NCI-H524 treated with DMSO at 0.1 percent for 48 hours (cell line): ENCODE measurements around the gene NRP1.

Source experiments
- DNase-seq: peaks from one replicate; lab custom pipeline; 2025; lab: John Stamatoyannopoulos, UW

NRP1 gene

DNA sequence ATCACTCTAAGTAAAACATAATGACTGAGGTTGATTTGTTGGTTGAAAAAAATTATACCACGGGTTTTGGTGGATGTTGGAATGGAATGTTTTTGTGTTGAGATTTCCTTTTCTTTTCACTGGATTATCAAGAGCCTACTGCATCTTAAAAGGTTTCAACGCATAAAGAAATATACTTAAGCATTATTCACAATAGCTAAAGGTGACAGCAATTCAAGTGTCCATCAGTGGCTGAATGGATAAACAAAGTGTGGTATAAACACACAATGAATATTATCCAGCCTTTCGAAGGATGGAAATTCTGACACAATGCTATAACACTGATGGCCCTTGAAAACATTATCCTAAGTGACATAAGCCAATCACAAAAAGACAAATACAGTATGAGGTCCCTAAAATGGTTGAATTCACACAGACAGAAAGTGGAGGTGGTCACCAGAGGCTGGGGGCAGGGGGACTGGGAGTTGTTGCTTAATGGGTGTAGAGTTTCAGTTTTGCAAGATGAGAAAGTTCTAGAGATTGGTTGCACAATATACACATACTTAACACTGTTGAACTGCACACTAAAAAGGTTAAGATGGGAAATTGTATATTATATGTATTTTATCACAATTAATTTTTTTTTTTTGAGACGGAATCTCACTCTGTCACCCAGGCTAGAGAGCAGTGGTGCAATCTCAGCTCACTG lies 122.3 kb downstream of the NRP1 start:
- DNase-seq, result no peak

DNA sequence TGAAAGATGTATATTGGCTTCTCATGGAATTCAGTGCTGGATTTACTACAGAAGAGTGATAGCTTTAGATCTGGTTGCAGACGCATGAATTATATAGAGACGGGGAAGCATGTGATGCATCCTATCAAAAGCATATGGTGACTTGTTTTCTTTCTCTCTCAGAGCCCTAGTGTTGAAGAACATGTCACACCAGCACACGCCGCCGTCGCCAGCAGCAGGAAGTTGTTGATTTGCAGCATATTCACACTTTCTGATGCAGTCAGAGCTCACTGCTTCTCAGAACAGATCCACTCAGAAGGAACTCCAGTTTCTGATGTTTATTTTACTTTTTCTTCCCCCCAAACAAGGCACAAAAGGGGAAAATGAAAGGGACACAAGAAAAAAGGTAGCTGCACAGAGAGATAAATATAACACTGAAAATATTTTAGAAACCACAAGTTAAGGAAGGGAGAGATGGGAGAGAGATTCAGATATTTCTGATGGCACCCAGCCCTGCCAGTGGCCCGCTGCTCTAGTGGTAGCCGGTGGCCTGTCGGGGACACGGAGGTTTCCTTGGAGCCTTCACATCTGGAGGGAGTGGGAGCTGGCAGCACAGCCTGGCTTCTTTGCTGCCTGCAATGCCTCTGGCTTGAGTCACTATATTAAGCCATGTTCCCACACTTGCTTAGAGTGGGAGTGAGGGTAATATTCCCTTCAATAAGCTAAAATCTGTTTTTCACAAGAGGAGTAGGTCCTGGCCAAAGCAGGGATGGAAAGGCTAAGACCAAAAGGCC lies 123.2 kb downstream of the NRP1 start:
- DNase-seq, result no peak

DNA sequence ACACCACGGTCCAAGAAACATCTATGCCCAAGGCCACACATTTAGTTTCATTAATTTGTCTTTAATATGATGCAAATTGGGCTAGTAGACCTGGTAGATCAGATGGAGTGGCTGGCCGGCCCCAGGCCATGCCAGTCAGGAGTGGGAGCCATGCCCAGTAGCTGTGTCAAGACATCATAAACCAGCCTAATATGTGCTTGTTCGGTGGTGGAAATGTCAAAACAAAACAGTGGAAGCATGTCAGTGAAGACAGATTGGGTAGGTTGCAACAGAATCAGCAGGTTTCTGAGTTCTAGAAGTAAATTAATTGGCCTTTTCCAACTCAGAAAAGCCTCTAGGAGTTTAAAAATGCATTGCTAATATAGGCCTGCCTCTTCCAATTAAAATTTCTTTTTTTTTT lies 124.7 kb downstream of the NRP1 start:
- no peak for DNase-seq

- DNase-seq, result no peak
These were observed 126.3 kb downstream of the NRP1 start for GRCh38 chr10:33208166-33208565.

- DNase-seq, result no peak
These were observed 130.4 kb downstream of the NRP1 start for GRCh38 chr10:33204031-33204430.

GRCh38 chr10:33201971-33202370 lies 132.5 kb downstream of the NRP1 start:
- DNase-seq, result no peak

DNA sequence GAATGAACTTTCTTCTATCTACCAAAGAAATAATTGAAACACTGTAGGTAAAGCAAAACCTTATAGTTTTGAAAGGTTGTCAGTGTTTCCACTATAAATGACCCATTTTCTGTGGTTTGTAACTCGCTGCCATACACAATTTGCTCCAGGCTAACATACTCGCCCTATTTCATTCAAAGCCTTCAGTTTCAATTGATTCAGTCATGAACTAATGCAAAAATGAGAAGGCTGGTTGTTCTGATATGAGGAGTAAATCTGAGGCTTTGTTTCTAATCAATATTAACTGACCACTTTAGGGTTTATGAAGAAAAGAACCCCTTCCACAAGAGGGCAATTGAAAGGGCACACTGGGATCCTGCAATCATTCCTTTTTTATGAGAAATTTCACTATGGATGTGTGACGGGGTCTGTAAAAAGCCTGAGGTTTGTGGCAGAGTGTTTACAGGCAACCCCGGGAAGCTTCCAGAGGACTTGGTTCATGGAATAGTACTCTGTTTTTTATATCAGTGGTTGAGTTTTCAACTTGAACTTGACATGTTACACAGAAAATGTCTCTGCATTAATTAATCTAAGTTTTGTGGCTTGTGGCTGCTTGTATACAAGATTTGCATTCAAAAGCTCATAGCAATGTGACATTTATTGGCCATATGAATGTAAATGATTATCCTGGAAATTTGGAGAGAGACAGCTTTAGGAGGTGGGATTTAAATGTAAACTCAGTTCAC lies 133.2 kb downstream of the NRP1 start:
- no peak for DNase-seq

GRCh38 chr10:33199731-33200232 lies 134.7 kb downstream of the NRP1 start:
- no peak for DNase-seq

DNA sequence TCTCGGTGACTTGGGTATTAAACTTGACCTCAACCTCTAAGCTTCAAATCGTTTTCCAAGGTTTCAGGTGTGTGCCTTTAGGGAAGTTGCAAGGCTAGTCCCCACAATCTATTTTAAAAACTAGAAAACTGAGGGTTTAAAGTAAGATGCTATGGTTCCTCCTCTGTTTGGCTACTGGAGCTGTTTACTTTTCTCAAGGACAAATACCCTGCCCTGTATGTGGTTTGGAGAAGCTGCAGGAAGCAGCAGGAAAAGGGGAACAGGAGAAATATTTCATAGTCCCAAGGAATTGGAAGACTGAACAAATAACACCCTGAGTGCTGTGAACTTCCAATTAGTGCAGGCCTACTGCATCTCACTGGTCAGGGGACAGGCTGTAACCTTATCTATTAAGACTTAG lies 135.9 kb downstream of the NRP1 start:
- DNase-seq, result no peak

DNA sequence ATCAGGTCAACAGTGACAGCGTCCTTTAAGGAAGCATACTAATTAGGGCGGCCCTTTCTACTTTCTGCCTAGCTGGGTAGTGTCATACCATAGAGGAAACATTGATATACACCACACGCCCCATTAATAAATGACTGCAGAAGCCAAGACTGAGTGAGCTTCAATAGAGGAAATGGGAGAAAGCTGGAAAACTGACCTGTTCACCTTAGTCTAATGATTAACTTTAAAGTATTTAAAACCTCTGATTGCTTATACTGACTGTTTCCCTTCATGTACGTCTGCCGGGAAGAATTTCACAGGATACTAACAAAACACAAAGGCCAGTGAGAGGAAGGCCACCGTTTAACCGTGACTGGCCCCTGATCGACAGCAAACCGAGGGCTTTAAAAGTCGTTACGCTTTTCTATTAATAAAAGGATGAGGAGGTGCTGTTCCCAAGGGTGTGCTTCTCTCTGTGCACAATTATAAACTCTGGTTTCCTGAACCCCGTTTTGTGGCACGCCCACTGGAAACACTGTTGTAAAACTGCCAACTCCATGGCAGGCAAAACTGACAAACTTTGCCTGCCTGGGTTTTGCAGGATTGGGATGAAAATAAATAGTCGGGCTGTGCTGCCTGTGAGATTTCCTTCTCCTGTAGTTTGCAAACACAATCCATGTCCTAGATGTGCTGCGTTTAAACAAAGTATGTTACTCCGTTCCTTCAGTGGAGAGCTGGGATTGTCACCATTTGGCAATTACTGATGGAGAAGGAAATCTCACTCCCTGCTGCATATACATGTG lies 137.6 kb downstream of the NRP1 start:
- no peak for DNase-seq

- no peak for DNase-seq
These were observed 138.1 kb downstream of the NRP1 start for GRCh38 chr10:33196377-33196706.

DNA sequence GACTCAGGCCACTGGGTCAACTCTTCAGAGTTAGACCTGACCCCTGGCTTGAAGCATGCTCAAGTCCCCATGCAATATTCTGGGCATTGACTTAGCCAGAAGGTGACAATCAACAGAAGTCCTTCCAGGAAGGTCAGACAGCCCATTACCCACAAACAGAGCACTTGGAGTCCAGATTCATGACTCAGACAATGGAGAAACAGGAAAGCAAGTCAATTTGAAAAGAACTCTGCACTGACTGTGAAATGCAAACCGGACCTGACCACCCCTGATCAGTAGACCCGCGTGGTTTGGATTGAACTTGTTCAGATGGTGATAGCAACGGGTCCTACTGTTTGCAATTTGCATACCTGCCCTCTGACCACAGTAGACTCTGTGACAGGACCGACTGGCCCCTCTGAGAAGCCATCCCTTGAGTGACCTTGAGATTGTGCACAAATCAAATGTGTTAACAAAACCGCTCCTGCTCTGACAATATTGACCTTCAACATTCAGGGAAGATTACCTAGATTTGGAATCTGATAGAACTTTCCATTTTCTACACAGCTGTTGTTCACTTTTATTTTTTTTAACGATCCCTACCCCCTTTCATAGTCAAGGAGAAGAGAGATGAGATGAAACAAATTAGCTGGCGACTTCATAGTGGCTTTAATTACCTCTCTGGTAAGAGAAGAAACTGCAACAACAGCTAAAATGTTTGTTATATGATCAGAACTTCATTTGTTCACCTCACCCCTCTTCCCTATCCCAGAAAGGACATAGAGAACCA lies 138.7 kb downstream of the NRP1 start:
- no peak for DNase-seq

GRCh38 chr10:33193701-33194521 lies 140.6 kb downstream of the NRP1 start:
- DNase-seq, result no peak

GRCh38 chr10:33193057-33193700 lies 141.3 kb downstream of the NRP1 start:
- no peak for DNase-seq

DNA sequence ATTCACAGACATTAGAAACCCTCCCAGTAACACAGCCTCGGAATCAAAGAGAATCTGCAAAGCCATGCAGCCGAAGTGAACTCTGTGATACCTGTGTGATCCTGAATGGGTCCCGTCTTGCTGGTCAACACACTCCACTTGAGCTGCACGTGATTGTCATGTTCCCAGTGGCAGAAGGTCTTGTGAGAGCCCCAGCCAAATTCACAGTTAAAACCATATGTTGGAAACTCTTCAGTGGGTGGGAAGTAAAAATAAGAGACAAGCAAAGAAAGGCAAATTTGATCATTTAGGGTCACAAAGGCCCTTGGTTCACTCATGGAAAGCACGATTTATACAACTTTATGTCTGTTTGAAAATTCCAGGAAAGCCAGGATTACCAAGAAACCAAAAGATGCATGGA lies 142.3 kb downstream of the NRP1 start:
- no peak for DNase-seq

DNA sequence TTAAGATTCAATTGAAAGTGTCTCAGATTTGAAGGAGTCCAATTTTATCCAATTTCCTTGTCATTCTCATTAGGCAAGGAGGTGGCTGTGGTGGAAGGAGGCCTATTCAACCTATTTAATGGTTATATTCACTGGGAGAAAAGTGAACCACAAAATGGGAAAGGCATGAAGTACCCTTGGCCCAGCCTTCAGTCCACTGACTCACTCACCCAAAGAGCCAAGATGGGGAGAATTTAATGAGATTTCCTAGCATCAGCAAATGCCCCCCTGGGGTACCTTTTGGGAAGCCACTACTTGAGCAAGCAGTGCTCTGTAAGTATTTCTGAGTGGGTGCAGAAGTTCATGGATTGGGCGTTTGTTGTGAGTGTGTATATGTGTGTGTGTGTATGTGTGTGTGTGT lies 144.1 kb downstream of the NRP1 start:
- DNase-seq, result no peak

- no peak for DNase-seq
These were observed 144.7 kb downstream of the NRP1 start for GRCh38 chr10:33189808-33190207.

DNA sequence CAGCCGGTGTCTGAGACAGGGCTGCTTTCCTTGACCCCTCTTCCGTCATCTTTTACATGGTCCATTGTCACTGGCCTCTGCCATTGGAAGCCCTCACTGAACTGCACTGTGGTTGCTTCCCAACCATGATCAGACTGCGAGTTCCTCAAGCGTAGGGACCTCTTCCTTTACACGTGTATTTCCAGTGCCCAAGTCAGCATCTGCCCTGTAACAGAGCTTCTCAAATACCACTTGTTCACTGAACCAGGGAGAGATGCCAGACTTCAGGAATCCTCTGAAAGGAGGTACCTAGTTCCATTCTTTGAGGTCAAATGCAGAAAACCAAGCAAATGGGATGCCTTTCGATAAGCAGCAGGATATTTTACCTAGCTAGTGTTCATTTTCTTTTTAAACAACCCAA lies 145.1 kb downstream of the NRP1 start:
- no peak for DNase-seq

DNA sequence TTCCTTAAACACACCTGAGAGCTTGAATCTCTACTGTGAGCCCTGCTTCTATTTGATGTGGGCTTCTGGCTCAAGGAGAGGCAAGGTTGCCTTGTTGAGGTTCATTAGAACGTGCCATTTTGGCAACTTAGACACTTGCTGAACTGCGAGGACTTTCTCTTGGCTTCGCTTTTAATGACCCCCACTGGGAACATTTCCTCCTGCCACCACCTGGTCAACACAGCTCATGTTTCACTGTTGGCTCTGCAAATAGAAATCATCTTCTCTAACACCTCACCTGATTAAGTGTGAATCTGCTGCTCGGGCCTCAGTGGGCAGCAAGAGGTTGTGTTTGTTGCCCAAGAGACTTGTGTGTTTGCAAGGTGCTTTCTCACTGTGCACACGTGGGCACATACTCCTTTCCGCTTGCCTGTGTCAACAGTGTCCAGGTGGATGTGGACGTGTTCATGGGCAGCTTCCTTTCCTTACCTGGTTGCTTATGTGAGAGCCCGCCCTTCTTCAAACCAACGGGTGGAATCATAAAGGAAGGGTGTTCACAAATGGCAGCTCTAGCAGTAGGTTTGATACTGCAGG lies 147.0 kb downstream of the NRP1 start:
- DNase-seq, result no peak

- no peak for DNase-seq
These were observed 148.3 kb downstream of the NRP1 start for GRCh38 chr10:33186150-33186549.
